Activated CD4-positive, alpha-beta memory T cell treated with anti-CD3 and anti-CD28 coated beads, Interleukin-2, amount 10 ng/mL, durations not matched to agents 7 days and 5 days (primary cell): ENCODE data around the gene TBC1D30. TPM values are rescaled to one million over a fixed set of nuclear protein-coding genes. Genes with fewer than 3 reads are reported as not detected.
A peak's percentile ranks its signal among the peaks of the same experiment; 100 is the strongest.

ENCODE experiments used
- CTCF ChIA-PET: fragments of 350-600 bp; sonication (Branson Sonifier 250); formaldehyde crosslinking; loops from one replicate; lab custom pipeline; 2021; ENCODE audit warnings: antibody characterized with exemption, inconsistent platforms; lab: Charles Lee
- POLR2A ChIA-PET: fragments of 350-600 bp; sonication (Branson Sonifier 250); formaldehyde crosslinking; loops from one replicate; lab custom pipeline; 2021; ENCODE audit warnings: antibody characterized with exemption; lab: Charles Lee
- DNase-seq: peaks from one replicate; pipeline ENCODE4 v3.0.0-alpha.2; 2020
- H3K27ac Mint-ChIP-seq: one replicate; pipeline ENCODE4 v1.8.0; 2021; ENCODE audit warnings: mild to moderate bottlenecking, mixed read lengths
- H3K27me3 Mint-ChIP-seq: one replicate; pipeline ENCODE4 v1.8.0; 2021; ENCODE audit warnings: mixed read lengths
- H3K36me3 Mint-ChIP-seq: one replicate; pipeline ENCODE4 v1.8.0; 2021; ENCODE audit warnings: low read depth, mixed read lengths
- H3K4me1 Mint-ChIP-seq: one replicate; pipeline ENCODE4 v1.8.0; 2021; ENCODE audit warnings: mixed read lengths
- H3K4me3 Mint-ChIP-seq: one replicate; pipeline ENCODE4 v1.8.0; 2021; ENCODE audit warnings: mild to moderate bottlenecking, mixed read lengths
- H3K9me3 Mint-ChIP-seq: one replicate; pipeline ENCODE4 v1.8.0; 2021; ENCODE audit warnings: mixed read lengths
- total RNA-seq, 2 experiments: library from RNA; stranded (reverse); gene quantifications; one replicate each; pipeline ENCODE4 v1.2.3, GENCODE V29; 2021

Gene TBC1D30
- total RNA-seq, 2 experiments from 2014 or later, result 0.13 TPM; not detected in 1

GRCh38 chr12:64810831-64811230 is 13.6 kb upstream of the TBC1D30 start:
- ChIA-PET CTCF (interaction anchor here (1.3 kb wide), 1 partner anchor 9 kb away, joined by 3 read pairs; no protein-coding TSS in a partner anchor), POLR2A (no interaction called here)
- Mint-ChIP-seq H3K4me1 (no peaks in the 10 kb centered on the region), H3K4me3 (no peak overlapping the region), H3K27me3 (peaks cover 32% of the 10 kb centered on the region), H3K36me3 (no peaks in the 10 kb centered on the region), H3K9me3 (peaks cover 3% of the 10 kb centered on the region), H3K27ac (no peak overlapping the region)
- no peak for DNase-seq

- Mint-ChIP-seq H3K9me3 (no peaks in the 10 kb centered on the region), H3K4me1 (no peaks in the 10 kb centered on the region), H3K27me3 (peaks cover 17% of the 10 kb centered on the region), H3K4me3 (no peak overlapping the region), H3K36me3 (no peaks in the 10 kb centered on the region), H3K27ac (no peak overlapping the region)
- no peak for DNase-seq
- ChIA-PET CTCF (interaction anchor here (1.8 to 2.1 kb wide), 2 partner anchors 12 to 17 kb away, joined by 5 to 7 read pairs; no protein-coding TSS in a partner anchor), POLR2A (no interaction called here)
Measured at GRCh38 chr12:64813723-64814122, 10.7 kb upstream of the TBC1D30 start.

- peaks cover 17% of the 10 kb centered on the region for H3K27me3 Mint-ChIP-seq
- no peak overlapping the region for H3K4me3 Mint-ChIP-seq
- H3K36me3 Mint-ChIP-seq, result no peaks in the 10 kb centered on the region
- ChIA-PET CTCF (interaction anchor here (1.6 to 2.1 kb wide), 3 partner anchors 13 to 18 kb away, joined by 3 to 7 read pairs (median 5); no protein-coding TSS in a partner anchor), POLR2A (no interaction called here)
- DNase-seq, result no peak
- no peak overlapping the region for H3K27ac Mint-ChIP-seq
- no peaks in the 10 kb centered on the region for H3K9me3 Mint-ChIP-seq
- H3K4me1 Mint-ChIP-seq, result no peaks in the 10 kb centered on the region
Measured at GRCh38 chr12:64814432-64814831, 10.0 kb upstream of the TBC1D30 start.

- DNase-seq, result no peak
- Mint-ChIP-seq H3K27me3 (peaks cover 34% of the 10 kb centered on the region), H3K36me3 (no peaks in the 10 kb centered on the region), H3K9me3 (peaks cover 2% of the 10 kb centered on the region), H3K4me3 (no peak overlapping the region), H3K27ac (no peak overlapping the region), H3K4me1 (peaks cover 7% of the 10 kb centered on the region)
- ChIA-PET POLR2A (no interaction called here), CTCF (interaction anchor here (1.8 kb wide), 1 partner anchor 24 kb away, joined by 6 read pairs; no protein-coding TSS in a partner anchor)
Measured at GRCh38 chr12:64819816-64820402, 4.5 kb upstream of the TBC1D30 start.

- Mint-ChIP-seq H3K9me3 (peaks cover 2% of the 10 kb centered on the region), H3K27me3 (peaks cover 37% of the 10 kb centered on the region), H3K36me3 (no peaks in the 10 kb centered on the region), H3K4me3 (no peak overlapping the region), H3K4me1 (peaks cover 10% of the 10 kb centered on the region), H3K27ac (no peak overlapping the region)
- CTCF ChIA-PET, result no interaction called here
- POLR2A ChIA-PET, result no interaction called here
- no peak for DNase-seq
Measured at GRCh38 chr12:64820593-64820992, 3.9 kb upstream of the TBC1D30 start.

GRCh38 chr12:64821116-64821630 is 3.3 kb upstream of the TBC1D30 start:
- Mint-ChIP-seq H3K36me3 (no peaks in the 10 kb centered on the region), H3K4me3 (no peak overlapping the region), H3K27ac (no peak overlapping the region), H3K9me3 (peaks cover 2% of the 10 kb centered on the region), H3K27me3 (peaks cover 43% of the 10 kb centered on the region), H3K4me1 (peaks cover 13% of the 10 kb centered on the region)
- ChIA-PET CTCF (no interaction called here), POLR2A (no interaction called here)
- no peak for DNase-seq

- no peak for DNase-seq
- H3K4me1 Mint-ChIP-seq, result peaks cover 17% of the 10 kb centered on the region
- POLR2A ChIA-PET, result no interaction called here
- H3K27me3 Mint-ChIP-seq, result peaks cover 67% of the 10 kb centered on the region
- peaks cover 4% of the 10 kb centered on the region for H3K36me3 Mint-ChIP-seq
- H3K9me3 Mint-ChIP-seq, result peaks cover 2% of the 10 kb centered on the region
- no peak overlapping the region for H3K27ac Mint-ChIP-seq
- peak overlapping the region; percentile 27 for H3K4me3 Mint-ChIP-seq
- CTCF ChIA-PET, result interaction anchor here (2.3 kb wide), 1 partner anchor 27 kb away, joined by 9 read pairs; no protein-coding TSS in a partner anchor
Measured at GRCh38 chr12:64824130-64824499, 332 bp upstream of the TBC1D30 start.

- peaks cover 66% of the 10 kb centered on the region for H3K27me3 Mint-ChIP-seq
- DNase-seq, result no peak
- ChIA-PET POLR2A (no interaction called here), CTCF (interaction anchor here (2.3 kb wide), 1 partner anchor 29 kb away, joined by 9 read pairs; no protein-coding TSS in a partner anchor)
- no peak overlapping the region for H3K27ac Mint-ChIP-seq
- H3K36me3 Mint-ChIP-seq, result peaks cover 4% of the 10 kb centered on the region
- peak overlapping the region; percentile 30 for H3K4me3 Mint-ChIP-seq
- H3K9me3 Mint-ChIP-seq, result peaks cover 2% of the 10 kb centered on the region
- H3K4me1 Mint-ChIP-seq, result peaks cover 17% of the 10 kb centered on the region
Measured at GRCh38 chr12:64825143-64826021, 935 bp downstream of the TBC1D30 start.

- Mint-ChIP-seq H3K27me3 (peaks cover 61% of the 10 kb centered on the region), H3K4me3 (no peak overlapping the region), H3K27ac (no peak overlapping the region), H3K36me3 (peaks cover 4% of the 10 kb centered on the region), H3K9me3 (peaks cover 2% of the 10 kb centered on the region), H3K4me1 (peaks cover 17% of the 10 kb centered on the region)
- ChIA-PET POLR2A (no interaction called here), CTCF (interaction anchor here (0.7 to 2.3 kb wide), 2 partner anchors 24 to 29 kb away, joined by 3 to 9 read pairs; no protein-coding TSS in a partner anchor)
- DNase-seq, result peak; percentile 57
Measured at GRCh38 chr12:64826234-64826633, 1.8 kb downstream of the TBC1D30 start.

- Mint-ChIP-seq H3K27me3 (peaks cover 54% of the 10 kb centered on the region), H3K4me1 (peaks cover 17% of the 10 kb centered on the region), H3K36me3 (peaks cover 4% of the 10 kb centered on the region), H3K27ac (no peak overlapping the region), H3K9me3 (no peaks in the 10 kb centered on the region), H3K4me3 (no peak overlapping the region)
- DNase-seq, result no peak
- POLR2A ChIA-PET, result no interaction called here
- CTCF ChIA-PET, result interaction anchor here (1.8 kb wide), 1 partner anchor 32 kb away, joined by 7 read pairs; no protein-coding TSS in a partner anchor
Measured at GRCh38 chr12:64828713-64829112, 4.3 kb downstream of the TBC1D30 start.

- no peak for DNase-seq
- no peak overlapping the region for H3K4me3 Mint-ChIP-seq
- H3K9me3 Mint-ChIP-seq, result no peaks in the 10 kb centered on the region
- peaks cover 14% of the 10 kb centered on the region for H3K27me3 Mint-ChIP-seq
- CTCF ChIA-PET, result no interaction called here
- no peaks in the 10 kb centered on the region for H3K4me1 Mint-ChIP-seq
- H3K36me3 Mint-ChIP-seq, result no peaks in the 10 kb centered on the region
- no peak overlapping the region for H3K27ac Mint-ChIP-seq
- POLR2A ChIA-PET, result no interaction called here
Measured at GRCh38 chr12:64833928-64834327, 9.5 kb downstream of the TBC1D30 start.

GRCh38 chr12:64835901-64836300 is 11.5 kb downstream of the TBC1D30 start:
- Mint-ChIP-seq H3K9me3 (no peaks in the 10 kb centered on the region), H3K4me3 (no peak overlapping the region), H3K36me3 (no peaks in the 10 kb centered on the region), H3K4me1 (no peaks in the 10 kb centered on the region), H3K27me3 (peaks cover 9% of the 10 kb centered on the region), H3K27ac (no peak overlapping the region)
- DNase-seq, result no peak
- ChIA-PET POLR2A (no interaction called here), CTCF (interaction anchor here (1.9 kb wide), 1 partner anchor 40 kb away, joined by 5 read pairs; no protein-coding TSS in a partner anchor)

GRCh38 chr12:64836856-64837255 is 12.4 kb downstream of the TBC1D30 start:
- ChIA-PET CTCF (interaction anchor here (1.3 to 1.9 kb wide), 2 partner anchors 35 to 41 kb away, joined by 3 to 5 read pairs; no protein-coding TSS in a partner anchor), POLR2A (no interaction called here)
- Mint-ChIP-seq H3K27ac (no peak overlapping the region), H3K4me1 (no peaks in the 10 kb centered on the region), H3K4me3 (no peak overlapping the region), H3K27me3 (peaks cover 13% of the 10 kb centered on the region), H3K9me3 (no peaks in the 10 kb centered on the region), H3K36me3 (no peaks in the 10 kb centered on the region)
- DNase-seq, result no peak
